Skeletal muscle satellite cell (primary cell): ENCODE data around the gene ZNF280C.

Experiments
- H3K27me3 ChIP-seq: 2 replicates; pipeline ENCODE4 v1.7.0; 2013; ENCODE audit warnings: low read length; ENCODE audit not compliant: control insufficient read depth, insufficient read depth
- H3K36me3 ChIP-seq: 2 replicates; pipeline ENCODE4 v1.7.0; 2013; ENCODE audit warnings: mild to moderate bottlenecking, control low read depth, low read length; ENCODE audit not compliant: insufficient read depth
- H3K4me1 ChIP-seq: 2 replicates; pipeline ENCODE4 v1.7.0; 2013; ENCODE audit warnings: low read length; ENCODE audit not compliant: control insufficient read depth, insufficient read depth
- H3K4me2 ChIP-seq: 2 replicates; pipeline ENCODE4 v1.7.0; 2013; ENCODE audit warnings: mild to moderate bottlenecking, low read length
- H3K4me3 ChIP-seq: 2 replicates; pipeline ENCODE4 v1.7.0; 2013; ENCODE audit warnings: low read length
- H3K9ac ChIP-seq: 2 replicates; pipeline ENCODE4 v1.7.0; 2013; ENCODE audit warnings: mild to moderate bottlenecking, low read depth, low read length, moderate library complexity
- H3K9me3 ChIP-seq: replicated peaks from 2 replicates; pipeline ENCODE4 v1.7.0; 2013; ENCODE audit warnings: mild to moderate bottlenecking, control low read depth, low read length

The ZNF280C gene

GRCh38 chrX:130204647-130205046 lies 64.1 kb downstream of the ZNF280C start:
- Histone ChIP-seq H3K36me3 (no peaks in the 10 kb centered on the region), H3K9me3 (no peaks in the 10 kb centered on the region), H3K4me2 (no peak overlapping the region), H3K4me3 (no peak overlapping the region), H3K4me1 (no peaks in the 10 kb centered on the region), H3K9ac (no peak overlapping the region), H3K27me3 (no peaks in the 10 kb centered on the region)

- no peak overlapping the region for H3K9ac ChIP-seq
- no peak overlapping the region for H3K4me2 ChIP-seq
- H3K36me3 ChIP-seq = no peaks in the 10 kb centered on the region
- H3K27me3 ChIP-seq = no peaks in the 10 kb centered on the region
- no peaks in the 10 kb centered on the region for H3K9me3 ChIP-seq
- H3K4me3 ChIP-seq = no peak overlapping the region
- H3K4me1 ChIP-seq = no peaks in the 10 kb centered on the region
Observed at GRCh38 chrX:130197464-130197863, 71.2 kb downstream of the ZNF280C start.

- H3K9me3 ChIP-seq = no peaks in the 10 kb centered on the region
- H3K9ac ChIP-seq = no peak overlapping the region
- no peak overlapping the region for H3K4me3 ChIP-seq
- H3K4me2 ChIP-seq = no peak overlapping the region
- no peaks in the 10 kb centered on the region for H3K27me3 ChIP-seq
- no peaks in the 10 kb centered on the region for H3K36me3 ChIP-seq
- no peaks in the 10 kb centered on the region for H3K4me1 ChIP-seq
Observed at GRCh38 chrX:130196466-130196865, 72.2 kb downstream of the ZNF280C start.

- Histone ChIP-seq H3K4me2 (no peak overlapping the region), H3K4me1 (no peaks in the 10 kb centered on the region), H3K27me3 (peaks cover 3% of the 10 kb centered on the region), H3K9ac (no peak overlapping the region), H3K36me3 (no peaks in the 10 kb centered on the region), H3K4me3 (no peak overlapping the region), H3K9me3 (no peaks in the 10 kb centered on the region)
Observed at GRCh38 chrX:130190801-130191200, 77.9 kb downstream of the ZNF280C start.

GRCh38 chrX:130186651-130187050 lies 82.0 kb downstream of the ZNF280C start:
- no peak overlapping the region for H3K4me2 ChIP-seq
- H3K4me1 ChIP-seq = no peaks in the 10 kb centered on the region
- no peak overlapping the region for H3K4me3 ChIP-seq
- no peak overlapping the region for H3K9ac ChIP-seq
- peaks cover 3% of the 10 kb centered on the region for H3K27me3 ChIP-seq
- H3K9me3 ChIP-seq = no peaks in the 10 kb centered on the region
- H3K36me3 ChIP-seq = no peaks in the 10 kb centered on the region

GRCh38 chrX:130184857-130185256 lies 83.8 kb downstream of the ZNF280C start:
- H3K4me2 ChIP-seq = no peak overlapping the region
- H3K9me3 ChIP-seq = no peaks in the 10 kb centered on the region
- H3K4me1 ChIP-seq = no peaks in the 10 kb centered on the region
- no peak overlapping the region for H3K4me3 ChIP-seq
- H3K36me3 ChIP-seq = no peaks in the 10 kb centered on the region
- H3K9ac ChIP-seq = no peak overlapping the region
- H3K27me3 ChIP-seq = peaks cover 3% of the 10 kb centered on the region

GRCh38 chrX:130184168-130184567 lies 84.5 kb downstream of the ZNF280C start:
- Histone ChIP-seq H3K27me3 (peaks cover 10% of the 10 kb centered on the region), H3K4me3 (no peak overlapping the region), H3K4me2 (no peak overlapping the region), H3K9ac (no peak overlapping the region), H3K36me3 (no peaks in the 10 kb centered on the region), H3K4me1 (no peaks in the 10 kb centered on the region), H3K9me3 (no peaks in the 10 kb centered on the region)

- Histone ChIP-seq H3K27me3 (peaks cover 10% of the 10 kb centered on the region), H3K4me2 (no peak overlapping the region), H3K36me3 (no peaks in the 10 kb centered on the region), H3K4me1 (no peaks in the 10 kb centered on the region), H3K9me3 (no peaks in the 10 kb centered on the region), H3K4me3 (no peak overlapping the region), H3K9ac (no peak overlapping the region)
Observed at GRCh38 chrX:130179579-130180215, 89.0 kb downstream of the ZNF280C start.

- Histone ChIP-seq H3K4me3 (no peak overlapping the region), H3K9me3 (no peaks in the 10 kb centered on the region)
Observed at GRCh38 chrX:130179170-130179569, 89.5 kb downstream of the ZNF280C start.

GRCh38 chrX:130176942-130177341 lies 91.8 kb downstream of the ZNF280C start:
- H3K9me3 ChIP-seq = no peaks in the 10 kb centered on the region
- H3K4me1 ChIP-seq = peaks cover 12% of the 10 kb centered on the region
- H3K27me3 ChIP-seq = peaks cover 10% of the 10 kb centered on the region
- no peak overlapping the region for H3K4me2 ChIP-seq
- no peaks in the 10 kb centered on the region for H3K36me3 ChIP-seq
- H3K9ac ChIP-seq = no peak overlapping the region
- no peak overlapping the region for H3K4me3 ChIP-seq

More at GRCh38 chrX:130179170-130179569, 89.5 kb downstream of the ZNF280C start:
- peaks cover 10% of the 10 kb centered on the region for H3K27me3 ChIP-seq
- H3K36me3 ChIP-seq = no peaks in the 10 kb centered on the region
- H3K9ac ChIP-seq = no peak overlapping the region
- peaks cover 2% of the 10 kb centered on the region for H3K4me1 ChIP-seq
- H3K4me2 ChIP-seq = no peak overlapping the region

- Histone ChIP-seq H3K4me1 (peaks cover 12% of the 10 kb centered on the region), H3K4me3 (no peak overlapping the region), H3K9ac (no peak overlapping the region)
Observed at GRCh38 chrX:130176354-130176776, 92.3 kb downstream of the ZNF280C start.

GRCh38 chrX:130174937-130175336 lies 93.8 kb downstream of the ZNF280C start:
- no peak overlapping the region for H3K4me2 ChIP-seq
- no peaks in the 10 kb centered on the region for H3K9me3 ChIP-seq
- H3K4me1 ChIP-seq = peaks cover 12% of the 10 kb centered on the region
- no peaks in the 10 kb centered on the region for H3K36me3 ChIP-seq
- no peak overlapping the region for H3K9ac ChIP-seq
- no peak overlapping the region for H3K4me3 ChIP-seq
- H3K27me3 ChIP-seq = peaks cover 10% of the 10 kb centered on the region

More at GRCh38 chrX:130176354-130176776, 92.3 kb downstream of the ZNF280C start:
- Histone ChIP-seq H3K36me3 (no peaks in the 10 kb centered on the region), H3K4me2 (no peak overlapping the region), H3K27me3 (peaks cover 10% of the 10 kb centered on the region), H3K9me3 (no peaks in the 10 kb centered on the region)
